ENCODE measurements around the gene KLK5.
"Not testable (repeated sequence)": the region's sequence is repeated elsewhere in the genome, so short reads cannot be mapped to it uniquely, and the experiment has no call there.

Gene KLK5, protein sequence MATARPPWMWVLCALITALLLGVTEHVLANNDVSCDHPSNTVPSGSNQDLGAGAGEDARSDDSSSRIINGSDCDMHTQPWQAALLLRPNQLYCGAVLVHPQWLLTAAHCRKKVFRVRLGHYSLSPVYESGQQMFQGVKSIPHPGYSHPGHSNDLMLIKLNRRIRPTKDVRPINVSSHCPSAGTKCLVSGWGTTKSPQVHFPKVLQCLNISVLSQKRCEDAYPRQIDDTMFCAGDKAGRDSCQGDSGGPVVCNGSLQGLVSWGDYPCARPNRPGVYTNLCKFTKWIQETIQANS

GRCh38 chr19:50952910-50953309 is at the start of gene KLK5:
Gene KLK5 (minus strand): TSS chr19:50953038. CDS start chr19:50952657, 381 bp downstream.
- DNase-seq = no peak

GRCh38 chr19:51002089-51002532 is 49.3 kb upstream of the KLK5 start:
- no peak for DNase-seq

- DNase-seq = no peak
Measured at GRCh38 chr19:51001515-51001914, 48.7 kb upstream of the KLK5 start, which contains the start of gene KLK8. Gene KLK8 (minus strand): TSS chr19:51001604. CDS start chr19:51001167, 437 bp downstream.

GRCh38 chr19:51000981-51001380 is 48.1 kb upstream of the KLK5 start:
- DNase-seq = no peak

- no peak for DNase-seq
Measured at GRCh38 chr19:51000426-51000825, 47.6 kb upstream of the KLK5 start.

- no peak for DNase-seq
Measured at GRCh38 chr19:50998686-50999085, 45.8 kb upstream of the KLK5 start.

DNA sequence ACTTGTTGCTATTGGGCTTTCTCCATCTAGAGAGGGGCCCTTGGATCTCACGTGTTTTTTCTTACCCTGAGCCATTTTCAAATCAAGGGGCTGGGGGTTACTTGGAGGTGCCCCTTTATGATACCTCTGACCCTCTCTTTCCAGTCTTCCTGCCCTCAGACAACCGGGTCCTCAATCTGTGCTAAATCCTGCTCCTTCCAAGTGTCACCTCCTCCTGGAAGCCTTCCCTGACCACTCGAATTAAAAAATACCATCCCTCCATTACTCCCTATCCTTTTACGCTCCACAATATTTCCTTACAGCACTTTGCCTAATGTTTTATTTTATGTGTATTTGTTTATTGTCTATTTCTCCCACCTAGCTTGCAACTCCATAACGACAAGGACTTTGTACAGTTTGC is 45.2 kb upstream of the KLK5 start:
- DNase-seq = no peak

GRCh38 chr19:50994129-50994528 is 41.3 kb upstream of the KLK5 start:
- DNase-seq = no peak

- DNase-seq = no peak
Measured at GRCh38 chr19:50992666-50993035, 39.8 kb upstream of the KLK5 start.

- DNase-seq = not testable (repeated sequence)
Measured at GRCh38 chr19:50984416-50984815, 31.6 kb upstream of the KLK5 start.

GRCh38 chr19:50983625-50984292 is 30.9 kb upstream of the KLK5 start, which contains the start of gene KLK7:
Gene KLK7 (minus strand): TSS chr19:50983917. CDS start chr19:50982399, 1,518 bp downstream.
- DNase-seq = no peak

DNA sequence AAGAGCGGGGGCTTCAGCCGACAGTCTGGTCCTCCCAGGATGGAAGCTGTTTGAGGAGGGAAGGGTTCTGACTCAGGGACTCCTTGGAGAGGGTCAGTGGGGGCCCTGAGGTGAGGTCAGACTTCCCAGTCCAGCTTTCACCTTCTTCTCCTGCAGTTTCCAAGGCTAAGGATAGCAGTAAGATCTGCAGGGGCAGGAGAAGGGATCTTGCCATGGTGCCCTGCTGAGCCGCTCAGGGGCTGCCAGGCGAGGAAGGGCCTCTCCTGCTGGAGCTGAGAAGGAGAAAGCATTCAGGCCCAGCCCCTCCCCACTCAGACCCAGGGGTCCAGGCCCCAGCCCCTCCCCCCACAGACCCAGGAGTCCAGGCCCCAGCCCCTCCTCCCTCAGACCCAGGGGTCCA is 29.3 kb upstream of the KLK5 start:
- no peak for DNase-seq

DNA sequence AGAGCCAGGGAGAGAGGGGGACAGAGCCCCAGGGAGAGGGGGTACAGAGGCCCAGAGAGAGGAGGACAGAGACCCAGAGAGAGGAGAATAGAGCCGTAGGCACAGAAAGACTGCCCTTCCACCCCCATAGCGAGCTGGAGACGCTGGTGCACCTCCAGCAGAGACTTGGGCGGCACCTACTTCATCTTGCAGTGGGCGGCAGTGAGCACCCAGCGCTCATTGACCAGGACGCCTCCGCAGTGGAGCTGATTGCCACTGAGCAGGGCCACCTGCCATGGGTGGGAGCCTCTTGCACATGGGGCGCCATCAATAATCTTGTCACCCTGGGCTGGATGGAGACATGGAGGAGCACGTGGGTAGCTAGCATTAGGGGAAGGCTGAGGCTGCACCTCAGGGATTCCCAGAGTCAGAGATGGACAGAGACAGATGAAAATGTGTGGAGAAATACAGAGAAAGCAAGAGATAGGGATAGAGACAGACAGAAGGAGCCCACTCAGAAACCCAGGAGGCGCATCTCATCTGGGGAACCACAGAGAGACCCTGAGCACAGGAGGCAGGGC is 28.8 kb upstream of the KLK5 start:
- DNase-seq = no peak

DNA sequence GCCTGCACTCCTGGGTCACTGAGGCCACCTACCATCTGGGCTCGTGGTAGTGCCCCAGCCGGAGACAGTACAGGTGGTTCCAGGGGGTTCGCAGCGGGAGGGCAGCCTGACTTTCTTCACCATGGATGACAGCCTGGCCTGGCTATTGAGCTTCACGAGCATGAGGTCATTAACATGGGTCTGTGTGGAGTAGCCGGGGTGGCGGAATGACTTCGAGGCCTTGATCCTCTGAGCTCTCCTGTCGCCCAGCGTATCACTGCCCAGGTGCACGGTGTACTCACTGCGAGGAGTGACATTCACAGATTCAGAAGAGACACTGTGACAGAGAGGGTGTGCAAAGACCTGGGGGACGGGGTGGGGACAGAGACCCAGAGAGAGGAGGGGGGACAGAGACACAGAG is 27.4 kb upstream of the KLK5 start:
- no peak for DNase-seq

DNA sequence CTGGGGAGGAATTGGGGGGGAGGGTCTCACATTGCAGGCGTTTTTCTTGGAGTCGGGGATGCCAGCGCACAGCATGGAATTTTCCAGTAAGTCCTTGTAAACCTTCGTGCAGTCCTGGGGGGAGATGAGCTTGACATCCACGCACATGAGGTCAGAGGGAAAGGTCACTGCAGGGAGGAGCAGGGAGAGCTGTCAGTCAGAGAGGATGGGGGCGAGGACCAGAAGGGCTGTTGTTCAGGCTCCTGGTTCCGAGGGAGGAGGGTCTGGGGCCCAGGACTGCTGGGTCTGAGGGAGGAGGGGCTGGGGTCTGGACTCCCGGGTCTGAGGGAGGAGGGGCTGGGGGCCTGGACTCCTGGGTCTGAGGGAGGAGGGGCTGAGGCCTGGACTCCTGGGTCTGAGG is 26.9 kb upstream of the KLK5 start:
- DNase-seq = no peak

- no peak for DNase-seq
Measured at GRCh38 chr19:50978772-50979390, 26.0 kb upstream of the KLK5 start.

DNA sequence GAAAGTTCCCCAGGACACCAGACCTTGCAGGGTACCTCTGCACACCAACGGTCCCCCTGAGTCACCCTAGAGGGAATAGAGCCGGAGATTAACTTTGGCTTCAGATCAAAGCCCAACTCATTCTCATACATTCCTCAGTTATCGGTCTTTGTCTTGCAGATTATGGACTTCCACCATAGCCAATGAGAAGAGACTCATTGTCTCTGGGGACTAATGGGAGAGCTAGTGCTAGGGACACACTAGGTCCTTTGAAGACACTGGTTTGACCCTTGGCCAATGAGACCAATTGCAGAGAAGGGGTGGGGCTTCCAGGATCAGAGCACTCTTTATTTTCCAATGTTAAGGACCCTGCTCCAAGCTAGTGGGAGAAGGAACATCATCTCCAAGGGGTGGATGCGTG is 24.8 kb upstream of the KLK5 start:
- no peak for DNase-seq

GRCh38 chr19:50975766-50976165 is 22.9 kb upstream of the KLK5 start:
- no peak for DNase-seq

GRCh38 chr19:50974702-50975556 is 22.1 kb upstream of the KLK5 start:
- no peak for DNase-seq

DNA sequence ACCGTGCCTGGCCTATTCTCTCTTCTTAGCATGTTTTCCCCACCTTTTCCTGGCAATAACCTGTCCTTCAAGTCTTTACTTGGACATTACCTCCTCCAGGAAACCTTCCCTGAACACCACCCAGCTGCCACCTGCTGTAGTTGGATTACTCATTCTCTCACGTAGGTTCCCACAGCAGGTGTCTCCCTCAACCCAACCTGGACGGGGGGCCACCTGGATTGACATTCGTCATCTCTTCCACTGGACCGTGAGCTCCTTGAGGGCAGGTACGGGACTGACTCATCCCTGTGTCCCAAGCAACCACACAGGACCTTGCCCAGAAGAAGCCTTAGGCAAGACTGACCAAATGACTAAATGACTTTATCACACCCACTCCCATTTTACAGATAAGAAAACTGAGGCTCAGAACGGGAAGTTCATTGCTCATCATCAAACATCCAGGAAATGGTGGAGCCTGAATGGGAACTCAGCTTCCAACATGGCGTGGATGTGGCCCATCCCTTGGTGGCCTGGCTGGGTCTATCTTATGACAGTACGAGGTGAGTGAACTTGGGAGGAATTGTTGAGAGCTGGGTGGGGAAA is 20.0 kb upstream of the KLK5 start:
- DNase-seq = no peak

DNA sequence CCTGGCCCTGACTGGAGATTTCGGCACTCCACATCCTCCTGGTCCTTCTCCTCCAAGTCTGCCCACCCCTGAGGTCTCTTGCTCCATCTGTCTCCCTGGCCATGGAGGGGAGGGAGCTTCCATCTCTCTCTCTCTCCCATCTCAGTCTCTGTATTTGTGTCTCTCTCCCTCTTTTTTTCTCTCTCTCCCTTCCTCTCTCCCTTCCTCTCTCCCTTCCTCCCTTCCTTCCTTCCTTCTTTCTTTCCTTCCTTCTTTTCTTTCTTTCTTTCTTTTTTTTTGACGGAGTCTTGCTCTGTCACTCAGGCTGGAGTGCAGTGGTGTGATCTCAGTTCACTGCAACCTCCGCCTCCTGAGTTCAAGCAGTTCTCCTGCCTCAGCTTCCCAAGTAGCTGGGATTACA is 17.0 kb upstream of the KLK5 start:
- DNase-seq = not testable (repeated sequence)

DNA sequence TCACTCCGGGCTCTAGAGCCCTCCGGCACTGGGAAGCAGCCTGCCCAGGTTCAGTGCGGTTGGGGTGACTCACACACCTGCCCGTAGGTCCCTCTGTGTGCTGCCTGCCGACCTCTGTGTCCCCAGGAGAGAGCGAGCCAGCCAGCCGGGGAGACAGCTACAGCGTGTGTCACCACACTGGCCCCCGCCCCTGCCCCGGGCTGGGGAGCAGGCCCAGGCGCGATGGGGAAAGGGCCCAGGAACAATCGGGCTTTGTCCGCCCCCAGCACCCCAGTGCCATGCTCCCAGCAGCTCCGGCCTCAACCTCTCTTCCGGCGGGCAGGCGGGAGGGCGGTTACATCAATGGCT is 16.5 kb upstream of the KLK5 start, which contains the start of gene KLK6:
KLK6 (minus strand) TSS at position 179 of the 348 bp plus-strand sequence. CDS start 1,487 bp downstream, outside the sequence.
- no peak for DNase-seq
